T-helper 9 cell (primary cell): Measurements from ENCODE around the gene XXYLT1.
"Not testable (repeated sequence)": the region's sequence is repeated elsewhere in the genome, so short reads cannot be mapped to it uniquely, and the experiment has no call there.

Experiments
- DNase-seq: peaks from one replicate; pipeline ENCODE4 v3.0.0-alpha.2; 2020

The XXYLT1 gene

DNA sequence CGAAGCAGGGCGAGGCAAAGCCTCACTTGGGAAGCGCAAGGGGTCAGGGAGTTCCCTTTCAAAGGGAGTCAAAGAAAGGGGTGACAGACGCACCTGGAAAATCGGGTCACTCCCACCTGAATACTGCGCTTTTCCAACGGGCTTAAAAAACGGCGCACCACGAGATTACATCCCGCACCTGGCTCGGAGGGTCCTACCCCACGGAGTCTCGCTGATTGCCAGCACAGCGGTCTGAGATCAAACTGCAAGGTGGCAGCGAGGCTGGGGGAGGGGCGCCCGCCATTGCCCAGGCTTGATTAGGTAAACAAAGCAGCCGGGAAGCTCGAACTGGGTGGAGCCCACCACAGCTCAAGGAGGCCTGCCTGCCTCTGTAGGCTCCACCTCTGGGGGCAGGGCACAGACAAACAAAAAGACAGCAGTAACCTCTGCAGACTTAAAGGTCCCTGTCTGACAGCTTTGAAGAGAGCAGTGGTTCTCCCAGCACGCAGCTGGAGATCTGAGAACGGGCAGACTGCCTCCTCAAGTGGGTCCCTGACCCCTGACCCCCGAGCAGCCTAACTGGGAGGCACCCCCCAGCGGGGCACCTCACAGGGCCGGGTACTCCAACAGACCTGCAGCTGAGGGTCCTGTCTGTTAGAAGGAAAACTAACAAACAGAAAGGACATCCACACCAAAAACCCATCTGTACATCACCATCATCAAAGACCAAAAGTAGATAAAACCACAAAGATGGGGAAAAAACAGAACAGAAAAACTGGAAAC is 182.9 kb downstream of the XXYLT1 start:
- not testable (repeated sequence) for DNase-seq

DNA sequence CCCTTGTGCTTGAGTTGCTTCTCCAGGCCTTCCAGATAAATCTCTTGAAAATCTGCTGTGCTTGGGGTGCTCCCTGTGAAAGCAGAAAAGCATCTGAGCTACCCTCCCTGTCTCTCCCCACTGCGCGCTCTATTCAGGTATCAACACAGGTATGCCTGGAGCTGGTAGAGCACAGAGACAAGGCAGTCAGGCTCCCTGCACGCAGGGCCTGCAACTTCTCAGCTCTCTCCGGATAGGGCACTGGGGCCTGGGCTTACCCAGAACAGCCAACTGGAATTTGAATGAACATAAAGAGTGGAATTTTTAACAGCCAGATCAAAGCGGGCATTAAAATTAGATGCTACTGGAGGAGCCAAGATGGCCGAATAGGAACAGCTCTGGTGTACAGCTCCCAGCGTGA is 183.6 kb downstream of the XXYLT1 start:
- no peak for DNase-seq

DNA sequence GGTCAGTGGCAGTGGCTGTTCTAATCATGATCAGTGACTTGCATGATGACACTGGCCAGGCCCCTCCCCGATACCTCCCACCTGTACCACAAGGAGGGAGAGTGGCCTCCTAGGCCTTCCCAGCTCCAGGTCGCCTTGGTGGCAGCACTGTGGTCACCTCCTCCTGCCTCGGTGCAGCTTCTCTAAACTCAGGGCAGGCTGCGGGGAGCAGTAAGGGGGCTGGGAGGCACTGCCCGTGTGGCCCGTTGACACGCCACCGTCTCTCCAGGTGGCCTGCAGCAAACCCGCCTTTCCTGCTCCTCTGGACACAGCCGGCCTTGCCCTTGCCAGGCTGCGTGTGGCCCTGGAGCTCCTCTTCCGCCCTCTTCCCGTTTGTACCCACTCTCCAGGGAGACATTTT is 184.1 kb downstream of the XXYLT1 start:
- no peak for DNase-seq

DNA sequence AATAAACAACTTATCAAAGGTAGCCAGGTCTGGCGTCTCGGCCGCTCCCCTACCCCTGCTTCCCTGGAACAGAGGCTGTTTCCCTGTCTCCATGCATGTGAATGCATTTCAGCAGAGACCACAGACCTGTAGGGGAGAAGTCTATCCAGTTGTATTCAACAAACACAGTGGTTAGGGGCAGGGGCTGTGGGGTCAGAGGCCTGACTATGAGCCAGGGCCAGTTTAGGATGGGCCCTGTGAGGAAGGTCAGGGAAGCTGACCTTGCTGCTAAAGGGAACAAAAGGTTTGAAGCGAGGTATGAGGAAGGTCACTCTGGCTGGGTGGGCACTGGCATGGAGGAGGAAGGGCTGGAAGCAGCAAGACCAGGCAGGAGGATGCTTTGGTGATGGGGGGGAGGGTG is 184.6 kb downstream of the XXYLT1 start:
- no peak for DNase-seq

DNA sequence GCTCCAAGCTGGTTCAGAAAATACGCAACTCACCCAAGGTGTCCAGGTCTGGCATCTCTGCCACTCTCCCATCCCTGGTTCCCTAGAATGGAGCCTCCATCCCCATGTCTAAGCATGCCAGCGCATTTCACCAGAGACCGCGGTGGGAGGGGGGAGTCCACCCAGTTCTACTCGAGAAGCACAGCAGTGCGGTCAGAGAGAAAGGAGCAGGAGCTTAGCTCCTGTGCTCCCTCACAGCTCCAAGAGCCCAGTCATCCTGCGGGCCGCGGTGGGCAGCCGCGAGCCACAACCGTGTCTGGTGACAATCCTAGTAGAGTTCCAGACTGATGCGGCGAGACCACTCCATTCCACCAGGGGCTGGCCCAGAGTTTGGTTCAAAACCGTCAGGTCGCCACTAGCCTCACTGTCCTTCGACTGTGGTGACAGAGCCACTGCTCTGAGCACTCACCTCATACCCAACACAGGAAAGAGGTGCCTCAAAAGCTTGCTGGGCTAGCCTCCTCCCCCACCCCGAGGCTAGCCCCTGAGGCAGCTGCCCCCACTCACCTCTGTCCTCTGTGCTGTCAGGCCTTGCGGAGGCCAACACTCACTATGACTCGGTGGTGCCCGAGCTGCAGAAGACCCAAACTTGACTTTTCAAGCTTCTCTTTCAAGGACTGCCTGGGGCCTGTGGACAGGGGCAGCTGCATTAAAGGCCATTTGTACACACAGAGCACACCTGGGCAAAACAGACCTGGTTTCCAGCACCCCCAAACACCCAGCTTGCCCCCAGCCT is 185.4 kb downstream of the XXYLT1 start:
- DNase-seq, result no peak

DNA sequence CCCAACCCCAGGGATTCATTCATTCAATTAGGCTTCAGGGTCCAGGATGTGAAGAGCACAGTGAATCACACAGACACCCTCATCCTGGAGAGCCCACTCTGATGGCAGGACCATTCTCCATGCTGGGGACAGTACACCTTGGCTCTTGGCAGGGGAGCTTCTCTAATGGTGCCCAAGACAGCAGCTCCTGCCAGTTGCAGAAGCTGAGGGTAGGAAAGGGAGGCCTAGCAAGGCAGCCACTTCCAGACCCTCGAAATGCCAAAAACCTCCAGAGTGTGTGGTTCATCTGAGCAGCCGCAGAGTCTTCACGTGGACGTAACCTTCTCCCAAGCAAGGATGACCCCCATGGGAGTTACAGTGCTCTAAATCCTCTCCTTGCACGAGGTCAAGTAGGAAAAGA is 186.2 kb downstream of the XXYLT1 start:
- no peak for DNase-seq

DNA sequence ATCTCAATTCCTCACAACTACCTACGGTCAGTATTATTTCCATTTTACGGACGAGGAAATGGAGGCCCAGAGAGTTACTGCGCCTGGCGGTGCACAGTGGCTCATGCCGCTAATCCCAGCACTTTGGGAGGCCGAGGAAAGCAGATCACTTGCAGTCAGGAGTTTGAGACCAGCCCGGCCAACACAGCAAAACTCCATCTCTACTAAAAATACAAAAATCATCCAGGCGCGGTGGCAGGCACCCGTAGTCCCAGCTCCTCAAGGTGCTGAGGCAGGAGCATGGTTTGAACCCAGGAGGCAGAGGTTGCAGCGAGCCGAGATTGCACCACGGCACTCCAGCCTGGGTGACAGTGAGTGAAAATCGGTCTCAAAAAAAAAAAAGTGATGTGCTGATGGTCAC is 187.3 kb downstream of the XXYLT1 start:
- no peak for DNase-seq

DNA sequence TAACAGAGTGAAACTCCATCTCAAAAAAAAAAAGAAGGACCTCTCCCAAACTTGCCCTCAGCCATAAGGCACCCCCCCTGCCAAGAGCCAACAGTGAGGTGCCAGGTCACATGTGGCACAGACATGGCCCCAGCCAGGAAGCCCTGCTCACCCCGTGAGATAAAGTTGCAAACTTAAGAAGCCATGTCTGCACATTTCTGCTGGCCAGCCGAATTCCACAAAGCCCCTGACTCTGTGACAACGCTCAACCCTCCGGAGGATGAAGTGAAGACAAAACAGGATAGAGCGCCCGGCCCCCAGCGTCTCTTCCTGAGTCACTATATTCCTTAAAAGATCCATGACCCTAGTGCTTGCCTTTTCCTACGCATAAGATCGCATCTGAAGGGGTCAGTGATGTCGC is 188.1 kb downstream of the XXYLT1 start:
- no peak for DNase-seq

DNA sequence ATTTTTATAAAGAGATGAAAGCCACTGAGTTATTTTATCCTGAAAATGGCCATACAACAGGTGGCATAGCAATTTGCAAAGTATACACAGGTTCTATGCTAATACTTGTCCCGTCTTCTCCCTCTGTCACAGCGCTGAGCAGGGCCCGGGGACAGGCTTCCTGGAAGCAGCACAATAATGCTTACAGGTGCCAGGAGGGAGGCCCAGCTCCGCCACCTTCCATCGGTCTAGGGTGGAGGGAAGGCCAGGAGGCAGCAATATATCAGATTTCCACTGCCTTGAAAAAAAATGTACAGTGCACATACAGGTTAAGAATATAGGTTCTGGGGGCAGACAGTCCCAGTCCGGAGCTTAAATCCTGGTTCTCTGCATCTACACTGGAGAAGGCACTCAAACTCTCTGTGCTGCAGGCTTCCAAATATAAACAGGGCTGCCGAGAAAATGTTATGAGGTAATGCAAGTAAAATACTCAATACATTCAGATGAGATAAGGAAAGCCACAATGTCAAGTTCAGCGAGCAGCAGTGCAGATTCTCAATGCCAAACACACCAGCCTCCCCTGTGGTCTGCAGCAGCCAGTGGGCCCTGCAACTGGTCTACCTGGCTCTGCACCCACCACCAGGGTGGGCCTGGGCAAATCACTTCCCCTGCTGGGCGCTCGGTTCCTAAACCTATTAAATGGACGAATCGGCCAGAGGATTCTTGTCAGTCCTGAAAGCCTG is 189.6 kb downstream of the XXYLT1 start:
- no peak for DNase-seq

DNA sequence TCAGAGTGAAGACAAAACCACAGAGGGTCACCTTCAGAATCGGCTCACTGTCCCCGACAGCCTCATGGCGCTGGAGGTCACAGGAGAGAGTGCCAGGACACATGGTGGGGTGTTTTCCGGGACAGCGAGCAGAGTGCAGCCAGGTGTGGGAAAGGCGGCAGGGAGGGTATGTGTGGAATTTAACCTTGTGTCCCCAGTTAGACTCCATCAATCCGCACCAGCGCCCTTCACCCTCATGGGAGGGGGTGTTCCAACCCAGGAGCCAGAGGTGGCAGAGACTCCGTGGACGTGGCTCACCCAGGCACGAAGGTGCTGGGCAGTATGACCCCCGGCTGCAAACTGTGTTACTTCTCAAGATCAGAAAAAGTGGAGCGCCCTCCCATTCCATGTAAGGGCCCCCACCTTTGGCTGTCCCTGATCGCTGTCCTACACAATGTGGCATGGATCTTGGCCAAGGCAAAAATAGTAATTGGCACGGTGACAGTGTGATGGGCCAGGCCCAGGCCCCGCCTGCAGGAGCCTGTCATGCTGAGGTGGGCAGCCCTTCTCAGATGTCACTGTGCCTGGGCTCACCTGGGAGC is 190.3 kb downstream of the XXYLT1 start:
- DNase-seq, result no peak

DNA sequence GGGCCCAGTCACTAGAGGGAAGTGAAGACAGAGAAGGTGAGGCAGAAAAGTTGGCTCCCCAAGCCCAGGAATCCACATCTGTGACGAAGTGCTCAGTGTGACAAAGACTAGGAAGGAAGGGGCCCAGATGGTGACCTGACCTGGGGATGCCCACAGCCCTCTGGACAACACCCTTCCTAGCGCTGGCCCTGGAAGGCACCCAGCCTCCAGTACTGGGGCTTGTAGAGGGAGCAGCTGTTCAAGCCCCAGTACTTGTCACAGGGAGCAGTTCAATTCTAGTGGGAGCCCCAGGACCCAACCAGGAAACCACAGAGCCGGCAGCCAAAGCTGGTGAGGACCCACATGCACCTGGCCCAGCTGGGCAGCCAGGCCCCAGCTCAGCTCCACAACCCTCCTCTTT is 190.8 kb downstream of the XXYLT1 start:
- DNase-seq, result no peak

DNA sequence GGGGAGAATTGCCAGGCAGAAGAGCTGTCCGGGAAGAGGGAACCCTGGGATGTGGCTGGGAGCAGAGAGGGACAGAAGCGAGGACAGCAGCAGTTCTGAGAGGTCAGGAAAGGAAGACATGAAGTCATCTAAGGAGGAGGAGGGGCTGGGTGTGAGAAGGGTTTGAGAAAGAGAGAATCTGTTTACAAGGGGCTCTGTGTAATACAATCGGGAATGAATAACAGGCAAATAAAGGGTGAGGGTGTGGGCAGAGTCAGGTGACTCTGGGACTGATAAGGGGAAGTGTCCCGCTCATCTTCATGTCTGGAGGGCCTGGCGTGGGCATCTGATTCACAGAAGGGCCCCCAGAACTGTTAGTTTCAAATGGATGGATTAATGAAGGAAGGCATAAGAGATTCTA is 191.3 kb downstream of the XXYLT1 start:
- no peak for DNase-seq

DNA sequence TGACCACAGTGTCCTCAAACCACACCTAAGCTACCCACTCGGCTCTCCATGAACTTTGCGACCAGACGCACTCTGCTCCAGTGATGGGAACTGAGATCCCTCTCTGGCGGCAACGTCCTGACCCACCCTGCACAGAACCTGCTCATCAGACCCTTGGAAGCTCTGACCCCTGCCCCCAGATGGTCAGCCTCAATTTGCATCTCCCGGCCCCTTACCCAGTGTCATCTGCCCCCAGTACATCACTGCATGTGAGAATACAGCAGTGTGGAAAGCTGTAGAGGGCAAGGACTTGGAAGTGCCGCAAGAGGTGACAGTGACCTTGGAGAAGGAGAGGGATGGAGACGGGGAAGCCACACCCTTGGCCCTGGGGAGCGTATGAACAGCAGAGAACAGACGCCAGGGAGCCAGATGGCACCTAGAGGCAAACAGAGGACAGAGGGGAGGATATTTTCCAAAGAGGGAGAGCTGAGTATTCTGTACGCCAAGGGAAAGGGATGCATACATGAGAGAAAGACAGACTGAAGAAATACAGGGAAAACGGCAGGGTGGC is 192.0 kb downstream of the XXYLT1 start:
- DNase-seq, result no peak

DNA sequence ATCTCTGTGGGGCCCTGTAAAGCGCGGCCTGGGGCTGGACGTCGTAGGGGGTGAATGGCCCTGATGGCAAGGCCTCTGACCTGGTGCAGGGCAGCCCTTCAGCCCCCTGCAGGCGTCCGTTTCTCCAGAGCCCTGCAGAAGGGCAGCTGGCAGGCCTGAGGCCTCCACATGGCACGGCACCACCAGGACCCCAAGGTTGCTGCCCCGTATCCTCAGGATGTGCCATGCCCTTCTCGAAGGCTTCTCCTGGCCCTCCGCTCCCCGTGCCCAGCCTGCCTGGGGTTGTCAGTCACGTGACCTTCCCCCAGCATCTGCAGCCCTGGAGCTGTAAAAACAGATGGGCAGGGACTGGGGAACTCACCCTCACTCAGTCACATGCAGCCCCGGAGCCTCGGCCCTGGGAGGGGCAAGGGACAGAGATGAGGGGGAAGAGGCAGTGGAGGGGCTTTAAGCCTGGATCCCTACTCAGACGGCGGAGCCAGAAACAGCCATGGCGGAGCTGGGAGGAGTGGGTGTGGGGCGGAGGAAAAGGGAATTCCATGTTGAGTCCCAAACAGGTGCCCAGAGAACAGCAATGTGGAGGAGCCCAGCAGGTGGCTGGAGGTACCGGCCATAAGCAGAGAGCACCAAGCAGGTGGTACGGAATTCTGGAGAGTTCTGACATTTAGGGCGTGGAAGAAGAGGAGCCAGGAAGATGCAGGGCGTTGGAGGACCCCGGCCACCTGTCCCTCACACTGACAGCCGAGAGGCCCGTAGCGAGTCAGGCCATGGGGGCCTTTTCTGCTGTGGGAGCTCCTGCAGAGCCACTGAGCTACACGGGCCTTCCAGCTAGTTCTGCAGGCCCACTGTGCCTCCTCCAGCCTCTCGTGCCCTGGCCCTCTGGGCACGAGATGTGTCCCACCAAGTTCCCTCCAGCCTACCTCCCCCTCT is 193.1 kb downstream of the XXYLT1 start:
- no peak for DNase-seq

DNA sequence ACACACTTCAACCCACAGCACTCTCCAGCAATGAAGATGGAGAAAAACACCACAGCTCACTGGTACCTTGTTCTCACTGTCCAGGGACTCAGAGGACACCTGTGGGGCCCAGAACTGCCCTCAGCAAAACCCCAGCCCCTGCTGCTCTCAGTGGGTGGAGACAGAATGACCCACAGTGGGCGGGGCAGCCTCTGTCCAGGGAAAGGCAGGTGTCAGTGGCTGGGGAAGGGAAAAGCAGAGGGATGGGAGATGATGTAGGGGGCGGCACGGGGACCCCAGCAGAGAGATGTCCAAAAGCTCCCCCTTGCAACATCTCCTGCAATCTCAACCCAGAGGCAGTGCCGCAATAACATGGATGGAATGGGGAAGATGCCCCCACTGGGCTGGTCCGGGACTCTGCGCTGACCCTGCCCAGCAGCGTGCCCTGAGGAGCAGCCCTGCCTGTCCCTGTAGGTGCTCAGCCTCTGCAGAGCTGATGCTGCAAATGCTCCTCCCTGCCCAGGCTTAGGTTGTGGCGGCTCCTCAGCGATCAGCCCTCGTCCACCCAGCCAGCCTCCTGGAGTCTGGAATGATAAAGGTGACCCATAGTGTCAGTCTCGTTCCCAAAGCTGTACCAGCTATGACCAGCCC is 193.9 kb downstream of the XXYLT1 start:
- no peak for DNase-seq

DNA sequence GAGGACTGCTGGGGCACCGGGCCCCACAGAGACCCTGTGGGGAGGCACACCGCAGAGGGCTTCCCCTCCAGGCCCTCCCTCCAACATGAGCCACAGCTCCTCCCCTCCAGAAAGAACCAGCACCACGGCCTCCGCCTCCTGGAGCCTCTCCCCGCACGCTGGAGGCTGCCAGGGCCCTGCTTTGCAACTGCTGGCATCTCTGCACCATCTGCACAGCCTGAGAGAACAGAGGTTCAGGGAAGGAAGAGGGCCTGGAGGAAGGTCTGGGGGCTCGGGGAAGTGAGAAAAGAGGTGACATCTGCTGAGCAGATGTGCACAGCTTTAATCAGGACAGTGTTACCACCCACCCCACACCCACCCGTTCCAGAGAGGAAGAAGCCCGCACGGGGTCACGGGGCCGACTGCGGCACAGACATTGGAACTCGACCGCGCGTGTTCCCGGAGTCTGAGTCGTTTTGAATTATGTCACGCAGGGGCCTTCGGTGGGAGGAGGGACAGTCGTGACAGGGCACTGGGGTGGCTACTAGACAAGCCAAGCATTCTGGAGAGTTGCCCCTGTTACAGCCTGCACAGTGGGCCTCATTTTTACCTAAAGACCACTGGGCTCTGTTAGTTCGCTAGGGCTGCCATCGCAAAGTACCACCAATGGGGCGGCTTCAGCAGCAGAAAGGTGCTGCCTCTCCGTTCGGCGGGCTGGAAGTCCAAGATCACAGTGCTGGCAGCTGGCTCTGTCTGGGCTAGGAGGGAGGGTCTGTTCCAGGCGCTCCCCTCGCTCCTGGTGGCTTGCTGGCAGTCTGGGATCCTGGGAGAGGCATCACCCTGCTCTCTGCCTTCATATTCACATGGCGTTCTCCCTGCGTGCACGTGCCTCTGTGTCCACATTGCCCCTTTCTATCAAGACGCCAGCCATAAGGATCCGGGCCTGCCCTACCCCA is 194.8 kb downstream of the XXYLT1 start:
- DNase-seq, result no peak

DNA sequence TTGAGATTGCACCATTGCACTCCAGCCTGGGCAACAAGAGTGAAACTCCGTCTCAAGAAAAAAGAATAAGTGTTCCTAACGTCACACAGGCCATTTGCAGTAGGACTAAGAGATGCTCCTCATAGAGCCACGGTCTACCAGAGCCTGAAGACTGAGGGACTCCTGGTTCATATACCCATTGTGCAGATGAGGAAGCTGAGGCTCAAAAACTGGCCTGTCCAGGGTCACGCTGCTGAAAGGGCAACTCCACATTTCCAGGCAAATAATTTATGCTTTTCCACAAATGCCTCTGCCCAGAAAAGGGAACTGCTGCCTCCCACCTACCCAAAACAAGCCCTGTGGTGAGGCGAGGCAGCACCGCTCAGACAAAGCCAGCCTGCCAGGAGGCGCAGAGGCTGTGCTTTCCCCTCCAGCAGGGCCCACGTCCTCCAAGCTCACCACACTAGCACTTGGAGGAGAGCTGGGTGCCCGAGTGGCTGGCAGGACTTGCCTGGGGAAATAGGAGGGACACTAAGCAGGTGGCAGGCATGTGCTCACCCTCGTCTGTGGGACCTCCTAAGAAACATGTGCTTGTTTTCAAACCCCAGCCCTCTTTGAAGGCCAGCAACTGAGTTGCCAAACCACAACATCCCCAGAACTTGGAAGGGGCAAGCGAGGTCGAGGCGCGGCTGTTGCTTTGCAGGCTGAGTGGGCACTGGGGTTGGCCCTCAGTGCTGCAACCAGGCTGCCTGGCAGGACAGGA is 195.6 kb downstream of the XXYLT1 start:
- no peak for DNase-seq

DNA sequence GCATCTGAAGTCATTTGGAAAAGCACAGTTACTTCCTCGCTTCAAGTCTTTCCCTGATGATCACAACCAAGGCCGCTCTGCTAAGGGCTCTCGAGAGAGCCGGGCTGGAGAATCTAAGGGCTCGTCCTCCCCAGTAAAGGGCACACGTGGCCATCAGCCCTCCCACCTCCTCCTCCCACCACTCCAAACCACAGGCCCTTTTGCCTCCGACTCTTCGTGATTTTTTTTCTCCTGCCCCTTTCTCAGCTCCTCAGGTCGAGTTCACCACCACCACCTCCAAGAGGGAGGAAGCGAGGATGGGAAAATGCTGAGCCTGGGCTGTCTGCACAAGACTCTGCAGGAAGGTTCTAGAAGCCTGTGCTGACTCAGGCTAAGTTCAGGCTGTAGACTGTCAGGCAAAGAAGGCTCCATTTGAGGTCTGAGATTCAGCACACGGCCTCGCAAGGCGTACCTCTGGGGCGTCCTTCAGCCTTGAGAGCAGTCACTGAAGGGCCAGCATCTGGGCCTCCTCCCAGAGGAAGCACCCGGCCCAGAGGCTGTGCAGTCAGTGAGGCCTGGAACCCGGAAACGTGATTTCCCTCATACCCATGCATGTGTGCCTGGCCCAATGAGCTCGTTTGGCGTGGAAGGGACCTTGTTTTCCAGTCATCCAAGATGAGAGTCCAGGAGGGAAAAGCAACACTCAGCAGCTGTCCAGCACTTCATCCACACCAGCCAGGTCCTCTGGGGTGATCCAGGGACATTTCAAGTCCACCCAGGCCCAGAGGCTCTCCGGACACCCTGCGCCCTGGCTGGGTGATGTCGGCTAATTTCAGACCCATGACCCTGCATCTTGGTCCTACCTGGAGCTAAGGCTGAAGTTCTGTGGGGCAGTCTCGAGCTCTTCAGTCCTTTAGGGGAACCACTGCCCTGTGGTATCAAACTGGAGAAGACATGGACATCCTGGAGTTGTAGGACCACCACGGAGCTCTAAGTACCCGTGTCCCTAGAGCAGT is 196.8 kb downstream of the XXYLT1 start:
- DNase-seq, result no peak
